GM21381 (cell line): Measurements from ENCODE around the gene ITPR2.
"Not testable (repeated sequence)": the region's sequence is repeated elsewhere in the genome, so short reads cannot be mapped to it uniquely, and the experiment has no call there.

Experiments used
- ATAC-seq: cut with Tn5 transposase; IDR thresholded peaks from one replicate; pipeline ENCODE4 v1.9.1; 2021; ENCODE audit warnings: mild to moderate bottlenecking, moderate library complexity; ENCODE audit not compliant: unreplicated experiment

The ITPR2 gene

DNA sequence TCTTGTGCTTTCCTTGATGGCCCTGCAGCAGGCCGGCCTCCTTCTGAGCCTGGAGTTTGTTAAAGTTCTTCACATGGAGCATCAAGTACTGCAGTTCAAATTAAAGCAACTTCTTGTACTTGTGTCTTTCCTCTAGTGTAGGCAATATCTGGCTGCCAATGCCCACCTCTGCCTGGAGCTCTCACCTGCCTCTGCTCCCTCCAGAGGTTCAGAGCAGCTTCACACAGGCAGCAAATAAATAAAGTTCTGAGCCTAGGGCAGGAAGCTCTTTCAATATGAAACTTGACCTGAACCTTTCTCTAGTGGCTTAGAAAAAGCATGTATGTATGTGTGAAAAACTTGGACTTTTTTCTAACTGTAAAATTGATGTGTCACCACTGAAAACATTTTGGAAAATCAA lies 65.9 kb downstream of the ITPR2 start:
- no peak for ATAC-seq

DNA sequence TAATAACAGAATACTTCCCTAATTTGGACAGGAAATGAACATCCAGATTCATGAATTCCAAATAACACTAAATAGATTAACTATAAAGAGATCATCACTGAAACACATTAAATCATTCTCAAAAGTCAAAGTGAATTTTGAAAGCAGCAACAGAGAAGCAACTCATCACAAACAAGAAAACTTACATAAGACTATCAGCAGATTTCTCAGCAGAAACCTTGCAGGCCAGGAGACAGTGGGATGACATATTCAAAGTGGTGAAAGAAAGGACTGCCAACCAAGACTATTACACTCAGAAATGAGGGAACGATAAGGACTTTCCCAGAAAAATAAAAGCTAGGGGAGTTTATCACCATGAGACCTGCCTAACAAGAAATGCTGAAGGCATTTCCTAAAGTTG lies 70.8 kb downstream of the ITPR2 start:
- ATAC-seq = no peak

DNA sequence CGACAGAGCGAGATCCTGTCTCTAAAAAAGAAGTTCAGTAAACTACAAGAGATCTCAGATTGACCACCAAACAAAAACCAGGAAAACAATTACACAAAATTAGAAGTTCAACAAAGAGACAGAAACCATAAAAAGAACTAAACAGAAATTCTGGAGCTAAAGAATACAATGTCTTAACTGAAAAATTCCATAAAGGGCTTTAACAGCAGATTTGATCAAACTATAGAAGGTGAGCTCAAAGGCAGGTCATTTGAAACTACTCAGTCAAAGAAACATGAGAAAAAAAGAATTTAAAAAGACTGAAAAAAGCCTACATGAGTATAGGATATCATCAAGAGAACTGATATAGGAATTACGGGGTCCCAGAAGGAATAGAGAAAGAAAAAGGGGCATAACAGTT lies 71.2 kb downstream of the ITPR2 start:
- ATAC-seq = no peak

DNA sequence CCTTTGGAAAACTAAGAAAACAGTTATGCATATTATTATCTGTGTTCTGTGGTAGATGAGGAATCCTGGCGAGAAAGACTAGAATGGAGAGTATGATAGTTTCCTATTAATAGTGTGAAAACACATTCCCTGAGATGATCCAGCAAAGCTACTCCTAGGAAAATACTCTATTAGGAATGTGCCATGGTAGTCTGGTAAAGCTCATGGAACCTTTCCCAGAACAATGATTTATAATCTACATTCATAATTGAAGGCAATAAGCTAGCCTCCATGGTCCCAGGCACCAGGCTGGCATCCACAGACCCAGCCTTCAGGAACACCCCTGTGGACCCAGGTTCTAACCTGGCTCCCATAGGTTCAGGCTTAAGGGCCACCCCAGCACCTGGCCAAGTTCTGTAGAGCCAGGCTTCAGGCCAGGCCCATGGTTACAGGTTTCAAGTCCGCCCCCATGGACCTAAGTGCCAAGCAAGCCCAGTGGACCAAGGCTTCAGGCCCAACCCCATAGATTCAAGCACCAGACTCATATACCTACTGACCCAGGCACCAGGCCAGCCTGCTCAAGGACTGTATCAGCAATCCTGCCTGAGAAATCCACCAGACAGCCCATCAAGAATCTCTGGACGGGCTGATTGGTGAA lies 72.2 kb downstream of the ITPR2 start:
- ATAC-seq = no peak

DNA sequence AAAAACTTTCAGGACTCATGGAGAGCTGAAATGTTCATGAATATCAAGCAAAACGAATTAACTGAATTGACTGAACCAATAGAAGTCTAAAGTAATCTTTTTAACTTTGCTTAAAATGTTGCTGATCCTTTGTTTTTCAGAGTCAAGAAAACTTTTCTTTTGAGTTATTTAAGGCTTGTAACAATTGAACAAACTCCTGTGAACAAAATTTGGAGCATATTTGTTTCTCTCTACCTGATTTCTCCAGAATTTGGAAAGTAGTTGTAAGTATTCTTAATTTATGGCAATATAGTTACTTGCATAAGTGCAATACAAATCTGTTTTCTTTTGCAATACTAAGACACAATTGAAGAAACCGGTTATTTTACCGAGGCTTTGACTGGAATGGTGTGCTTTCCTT lies 77.6 kb downstream of the ITPR2 start:
- ATAC-seq = not testable (repeated sequence)

DNA sequence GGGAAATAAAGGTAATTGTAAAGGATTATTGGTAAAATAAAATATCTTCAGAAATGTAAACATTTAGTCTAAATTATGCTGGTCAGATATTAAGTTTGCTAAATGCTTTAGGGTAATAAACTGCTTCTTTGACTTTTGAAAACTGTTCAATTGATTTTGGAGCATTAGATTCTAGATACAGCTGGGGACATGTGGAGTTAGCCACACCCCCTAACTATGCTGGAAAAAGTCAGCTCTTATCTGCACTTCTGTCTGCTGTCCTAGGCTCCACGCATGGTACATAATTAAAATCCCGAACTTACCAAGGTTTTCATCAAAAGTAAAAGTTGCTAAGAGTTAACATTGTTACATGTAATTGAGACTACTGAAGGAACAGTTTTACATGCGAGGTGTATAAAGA lies 78.8 kb downstream of the ITPR2 start:
- ATAC-seq = no peak

DNA sequence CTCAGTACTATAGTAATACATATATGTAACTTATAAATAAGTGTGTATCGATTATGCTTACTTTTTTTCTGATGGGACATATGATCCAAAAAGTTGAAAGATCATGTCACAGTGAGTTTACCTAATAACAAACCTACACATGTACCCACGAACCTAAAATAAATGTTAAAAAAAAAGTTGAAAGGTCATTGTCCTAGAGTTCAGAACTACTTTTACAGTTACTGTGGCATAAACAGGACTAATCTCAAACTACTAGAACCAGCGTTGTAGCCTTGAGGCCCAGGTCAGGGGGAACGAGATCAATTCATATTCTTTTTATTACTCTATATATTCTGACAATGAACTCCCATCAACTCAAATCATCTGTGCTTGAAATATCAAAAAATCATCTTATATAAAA lies 81.8 kb downstream of the ITPR2 start:
- no peak for ATAC-seq

DNA sequence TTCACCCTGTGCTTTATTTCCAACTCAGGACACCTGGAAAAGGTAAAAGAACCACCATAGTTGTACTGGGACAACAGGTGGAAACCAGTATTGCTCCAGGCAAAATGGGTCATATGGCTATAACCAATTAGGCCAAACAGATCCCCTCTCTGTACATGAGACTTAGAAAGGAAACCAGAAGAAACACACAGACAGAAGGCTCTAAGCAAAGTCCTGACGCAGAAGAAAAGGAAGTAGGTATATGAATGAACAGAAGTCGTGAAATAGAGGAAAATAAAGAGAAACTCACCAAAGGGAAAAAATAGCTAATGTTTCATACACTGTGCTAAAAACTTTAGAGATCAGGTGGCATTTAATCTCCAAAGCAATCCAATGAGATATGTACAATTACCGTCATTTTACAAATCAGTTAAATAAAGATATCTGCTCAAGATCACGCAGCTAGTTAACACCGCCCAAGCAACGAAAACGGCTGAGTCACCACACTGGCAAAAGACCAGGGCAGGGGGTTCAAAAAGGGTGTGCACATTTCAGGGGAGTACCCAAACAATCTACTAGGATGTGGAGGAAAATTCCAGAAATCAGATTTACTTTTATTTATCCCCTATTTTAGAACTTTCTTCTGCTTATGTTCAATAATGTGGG lies 82.3 kb downstream of the ITPR2 start:
- ATAC-seq = peak; percentile 36

DNA sequence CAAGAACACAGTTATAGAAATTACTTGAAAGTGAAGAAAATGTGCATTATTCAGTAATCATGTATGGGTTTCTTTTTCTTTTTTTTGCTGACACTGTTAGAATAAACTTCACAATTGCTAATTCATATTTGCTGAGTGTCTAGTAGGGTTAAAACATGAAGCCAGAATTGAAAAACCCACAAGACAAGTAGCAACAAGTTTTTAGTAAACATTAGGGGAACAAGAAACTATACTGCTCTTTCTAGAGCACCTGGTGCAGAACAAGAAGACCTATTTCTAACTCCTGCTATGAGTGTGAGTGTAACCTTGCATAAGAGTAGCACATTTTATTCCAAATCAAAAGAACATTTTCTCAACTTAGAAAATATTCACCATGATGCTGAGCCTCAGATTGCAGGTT lies 83.2 kb downstream of the ITPR2 start:
- peak; percentile 68 for ATAC-seq

DNA sequence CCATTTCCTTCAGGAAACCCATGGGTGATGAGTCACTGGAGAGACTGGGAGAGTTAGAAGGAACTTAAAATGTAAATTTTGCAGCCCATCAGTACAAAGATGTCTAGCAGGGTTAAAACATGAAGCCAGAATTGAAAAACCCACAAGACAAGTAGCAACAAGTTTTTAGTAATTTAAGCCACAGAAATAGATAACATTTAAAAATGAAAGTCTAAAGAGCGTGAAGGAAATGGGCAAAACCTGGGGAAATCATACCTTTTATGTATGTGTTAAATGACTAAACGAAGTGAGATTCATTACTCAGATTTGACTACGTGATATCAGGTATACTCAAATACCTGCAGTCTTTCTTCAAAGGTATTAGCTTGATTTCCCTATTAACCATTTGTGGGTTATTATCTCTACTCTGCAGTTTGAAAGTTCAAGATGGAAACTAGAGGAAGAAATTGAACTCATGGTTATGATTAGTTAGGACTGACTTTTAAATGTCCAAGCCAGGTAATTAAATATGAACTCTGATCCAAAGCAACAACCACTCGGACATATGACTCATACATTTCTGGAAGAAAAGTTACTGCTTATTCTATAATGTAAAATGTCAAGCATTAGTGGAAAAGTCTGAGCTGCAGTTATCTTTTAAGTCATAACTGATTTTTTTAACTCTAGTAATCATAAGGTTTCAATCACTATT lies 84.1 kb downstream of the ITPR2 start:
- peak; percentile 51 for ATAC-seq

DNA sequence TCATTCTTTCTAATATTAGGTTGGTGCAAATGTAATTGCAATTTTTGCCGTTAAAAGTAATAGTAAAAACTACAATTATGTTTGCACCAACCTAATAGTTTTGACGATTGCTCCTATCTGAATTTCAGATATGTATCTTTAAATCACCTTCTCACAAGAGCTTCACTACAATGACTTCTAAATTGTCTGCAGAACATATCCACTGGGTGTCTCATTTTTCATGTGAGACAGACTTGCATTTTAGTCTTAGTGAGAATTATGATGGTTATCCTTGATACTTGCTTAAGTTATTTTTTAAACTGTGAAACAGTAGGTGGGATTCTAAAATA lies 84.6 kb downstream of the ITPR2 start:
- ATAC-seq = no peak

DNA sequence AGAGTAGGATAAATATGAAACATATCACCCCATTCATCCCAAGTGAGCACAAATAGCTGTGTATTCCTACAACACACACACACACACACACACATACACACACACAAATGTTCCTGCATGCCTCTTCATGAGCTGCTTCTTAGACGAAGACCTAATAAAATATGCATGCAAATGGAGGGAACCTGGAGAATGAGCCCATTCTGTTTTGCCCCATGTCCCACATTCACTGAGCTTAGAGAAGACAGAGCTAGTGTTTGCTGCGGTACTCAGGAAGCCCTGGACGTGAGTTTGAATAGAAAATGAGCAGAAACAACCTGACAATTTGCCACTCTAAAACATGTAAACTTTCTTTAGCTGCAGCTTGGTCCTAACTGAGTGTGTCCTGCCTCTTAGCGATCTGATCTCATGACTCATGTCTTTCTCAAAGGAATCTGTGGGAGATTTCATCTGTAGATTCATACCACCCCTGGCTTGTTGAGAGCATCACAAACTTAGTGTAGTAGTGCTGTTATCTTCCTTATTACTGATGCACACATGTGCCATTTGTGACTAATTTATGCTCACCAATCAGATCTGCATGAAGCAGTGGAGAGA lies 86.8 kb downstream of the ITPR2 start:
- ATAC-seq = no peak

DNA sequence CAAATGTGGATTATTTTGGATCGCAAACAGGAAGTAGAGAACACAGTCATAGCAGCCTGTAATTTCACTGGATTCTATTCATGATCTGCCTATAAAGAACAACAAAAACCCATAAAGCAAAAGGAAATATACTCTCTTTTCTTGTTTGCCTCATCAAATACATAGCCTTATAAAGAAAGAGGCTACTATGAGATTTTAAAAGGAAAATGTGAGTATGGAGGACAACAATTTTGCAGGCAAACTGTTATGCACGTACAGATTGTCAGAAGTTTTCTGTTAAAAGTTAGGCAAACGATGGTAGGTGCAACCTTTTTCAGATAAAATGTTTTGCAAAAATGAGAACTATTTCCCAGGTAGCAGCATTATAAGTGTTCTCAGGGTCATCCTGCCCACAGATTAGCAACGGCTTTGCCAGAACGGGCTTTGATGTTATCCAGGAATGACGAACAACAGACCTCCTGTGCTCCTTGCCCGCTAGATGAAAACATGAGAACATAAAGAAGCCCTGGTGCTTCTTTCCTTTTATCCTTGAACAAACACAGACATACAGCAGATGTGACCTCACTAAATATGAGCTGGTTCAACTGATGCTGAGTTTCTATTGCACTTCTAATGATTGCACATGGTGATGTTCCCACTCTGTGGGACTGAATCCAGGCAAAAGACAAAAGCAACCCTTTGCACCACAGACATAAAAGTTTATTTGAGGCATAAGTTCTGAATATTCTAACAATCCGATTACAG lies 88.1 kb downstream of the ITPR2 start:
- no peak for ATAC-seq

DNA sequence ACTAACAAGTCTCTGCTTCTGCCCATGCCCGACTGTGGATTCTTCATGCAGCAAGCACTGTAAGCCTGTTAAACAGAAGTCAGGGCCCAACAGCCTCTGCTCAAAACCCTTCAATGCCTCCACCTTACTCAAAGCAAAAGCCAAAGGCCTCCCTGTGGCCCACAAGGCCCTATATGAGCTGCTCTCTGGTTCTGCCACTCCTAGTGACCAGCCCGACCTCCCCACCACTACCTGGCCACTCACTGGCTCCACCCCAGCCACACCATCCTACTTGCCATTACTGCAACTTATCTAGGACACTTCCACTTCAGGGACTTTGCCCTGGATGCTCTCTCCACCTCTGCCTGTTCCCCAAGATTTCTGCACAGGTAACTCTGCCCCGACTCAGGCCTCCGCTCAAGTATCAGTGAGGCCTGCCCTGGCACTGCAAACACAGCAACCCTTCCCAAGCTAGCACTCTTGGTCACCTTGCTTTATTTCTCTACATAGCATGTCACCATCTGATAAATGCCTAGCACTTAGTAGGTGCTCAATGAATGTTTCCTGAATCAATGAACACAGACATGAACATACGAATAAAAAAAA lies 88.9 kb downstream of the ITPR2 start:
- ATAC-seq = no peak

DNA sequence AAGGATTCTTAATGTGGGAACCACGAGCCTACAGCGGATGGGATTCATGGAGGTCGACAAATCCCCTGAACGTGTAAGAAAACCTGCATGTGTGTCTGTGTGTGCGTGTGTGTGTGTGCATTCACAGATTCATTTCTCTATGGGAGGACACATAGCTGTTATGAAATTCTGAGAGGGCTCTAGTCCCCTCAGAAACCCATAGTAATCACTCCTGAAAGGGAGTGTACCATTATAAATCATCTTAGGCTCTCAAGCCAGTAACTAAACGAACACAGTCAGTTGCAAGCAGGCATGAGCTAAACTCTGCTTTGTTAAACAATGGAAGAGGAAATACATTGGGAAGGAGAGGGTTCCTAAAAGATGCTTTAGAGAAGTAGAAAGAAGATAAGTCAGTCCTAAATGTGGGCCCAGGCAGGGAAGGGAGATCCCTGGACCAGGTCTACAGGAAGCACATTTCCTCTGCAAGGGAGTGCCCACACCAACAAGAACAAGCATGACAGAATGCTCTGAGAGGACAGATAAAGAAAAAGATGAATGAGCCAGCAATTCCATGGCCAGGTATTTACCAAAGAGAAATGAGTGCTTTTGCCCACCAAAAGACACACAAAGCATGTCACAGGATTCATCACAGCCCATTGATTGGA lies 91.3 kb downstream of the ITPR2 start:
- no peak for ATAC-seq

DNA sequence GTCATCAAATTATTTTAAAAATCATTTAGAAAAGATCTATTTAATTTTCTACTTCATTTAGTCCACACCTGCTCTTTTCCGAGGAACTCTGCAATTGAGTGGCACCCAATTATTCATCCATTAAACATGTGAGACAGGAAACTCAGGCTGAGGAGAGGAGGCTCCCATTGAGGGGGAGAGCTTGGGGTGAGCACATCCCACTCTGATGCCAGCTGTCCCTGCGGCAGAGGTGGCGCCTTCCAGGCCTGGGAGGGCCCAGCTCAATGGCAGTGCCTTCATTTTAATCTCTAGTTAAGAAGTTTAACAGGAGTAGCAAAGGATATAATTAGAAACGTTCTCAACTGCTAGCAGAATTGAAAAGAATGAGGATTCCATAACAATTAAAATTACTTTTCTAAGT lies 92.0 kb downstream of the ITPR2 start:
- no peak for ATAC-seq

DNA sequence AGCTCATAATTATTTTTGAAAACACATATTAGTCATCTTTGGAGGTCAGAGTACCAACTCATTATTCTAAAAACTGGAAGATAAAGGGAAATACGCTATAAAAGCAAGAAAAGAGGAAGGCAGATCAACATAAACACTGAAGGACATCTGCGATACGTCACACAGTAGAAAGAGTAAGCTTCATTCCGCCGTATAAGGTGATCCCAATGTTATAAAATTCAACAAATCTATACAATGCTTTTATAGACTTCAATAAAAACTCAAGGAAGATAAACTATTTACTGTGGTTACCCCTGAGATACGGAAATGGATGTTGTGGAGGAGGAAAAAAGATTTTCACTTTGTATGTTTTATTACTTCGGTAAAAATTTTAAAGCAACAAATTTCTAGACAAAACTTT lies 92.6 kb downstream of the ITPR2 start:
- ATAC-seq = no peak

DNA sequence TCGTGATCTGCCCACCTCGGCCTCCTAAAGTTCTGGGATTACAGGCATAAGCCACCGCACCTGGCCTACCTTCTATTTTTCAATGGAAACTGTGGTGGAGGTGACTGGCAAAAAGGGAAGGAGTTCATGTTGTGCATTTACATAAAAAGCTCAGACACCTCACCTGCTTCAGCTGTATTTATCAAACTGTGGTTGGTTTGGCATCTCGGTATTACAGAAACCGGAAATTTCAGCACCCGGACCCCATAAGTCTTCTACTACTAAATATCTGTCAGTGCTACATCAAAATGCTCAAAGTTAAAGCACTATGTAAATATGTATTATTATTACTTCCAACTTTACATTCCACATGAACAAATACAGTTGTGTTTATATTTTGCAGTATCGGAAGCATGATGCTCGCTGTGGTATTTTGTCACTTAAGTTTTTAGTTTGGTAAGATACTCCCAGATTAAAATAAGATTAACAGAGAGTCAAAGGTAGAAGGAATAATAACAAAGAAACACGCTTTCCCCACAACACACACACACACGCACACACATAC lies 95.4 kb downstream of the ITPR2 start:
- ATAC-seq = no peak

DNA sequence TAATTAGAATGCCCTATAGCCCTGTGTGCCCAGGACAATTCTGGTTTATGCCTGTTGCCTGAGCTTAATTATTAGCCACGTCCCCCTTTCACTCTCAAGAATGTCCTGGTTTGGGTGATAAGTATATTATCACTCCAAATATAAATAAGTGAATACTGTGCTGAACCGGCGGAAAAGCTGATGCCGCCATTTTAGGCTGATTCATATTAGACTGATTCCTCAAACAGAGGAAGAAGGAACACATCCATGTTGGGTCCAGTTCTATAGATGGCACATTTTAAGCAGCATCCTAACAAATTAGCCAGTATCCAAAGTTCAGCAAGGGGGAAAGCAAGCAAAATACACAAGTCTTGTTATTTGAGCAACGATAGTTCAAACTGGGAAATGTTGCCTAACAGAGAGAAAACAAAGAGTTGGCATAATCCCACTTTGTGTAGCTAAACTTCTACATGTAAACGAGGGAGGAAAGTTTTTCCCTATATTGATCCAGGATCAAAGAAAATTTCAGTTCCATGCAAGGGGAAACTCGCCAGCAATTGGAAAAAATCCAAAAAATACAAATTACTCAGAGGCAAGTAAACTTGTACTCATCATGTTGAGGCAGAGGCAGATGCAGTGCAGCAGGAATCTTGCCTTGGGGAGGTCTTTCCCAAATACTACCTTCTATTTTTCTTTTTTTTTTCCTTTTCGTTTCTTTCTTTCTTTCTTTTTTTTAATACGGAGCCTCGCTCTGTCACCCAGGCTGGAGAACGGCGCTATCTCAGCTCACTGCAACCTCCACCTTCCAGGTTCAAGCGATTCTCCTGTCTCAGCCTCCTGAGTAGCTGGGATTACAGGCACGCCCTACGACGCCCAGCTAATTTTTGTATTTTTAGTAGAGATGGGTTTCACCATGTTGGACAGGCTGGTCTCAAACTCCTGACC lies 96.2 kb downstream of the ITPR2 start:
- ATAC-seq = no peak
